GM12878 (cell line): ENCODE data around the gene TMCO6. TPM values are rescaled to one million over a fixed set of nuclear protein-coding genes. Genes with fewer than 3 reads are reported as not detected.

Experiments
- CUX1 ChIP-seq: IDR thresholded peaks from 2 replicates; pipeline ENCODE4 v1.6.1; 2012; ENCODE audit warnings: improper control_type of control experiment, low read depth, low read length; ENCODE audit not compliant: insufficient replicate concordance
- E2F8 ChIP-seq: fragments of 450-650 bp; IDR thresholded peaks from 2 replicates; pipeline ENCODE4 v1.6.1; 2018; ENCODE audit warnings: mild to moderate bottlenecking, low read depth, moderate library complexity; ENCODE audit not compliant: partially characterized antibody
- MYB ChIP-seq: fragments of 150-350 bp; IDR thresholded peaks from 2 replicates; pipeline ENCODE4 v1.6.1; 2014; ENCODE audit warnings: mild to moderate bottlenecking, low read depth, low read length, borderline replicate concordance
- STAT1 ChIP-seq: fragments of 450-650 bp; conservative IDR thresholded peaks from 2 replicates; pipeline ENCODE4 v1.6.1; 2014; ENCODE audit warnings: antibody characterized with exemption, mild to moderate bottlenecking
- ZNF274 ChIP-seq: IDR thresholded peaks from one replicate; pipeline ENCODE4 v1.8.0; 2011; ENCODE audit not compliant: insufficient read length, insufficient read depth
- ZZZ3 ChIP-seq: IDR thresholded peaks from 2 replicates; pipeline ENCODE4 v1.6.1; 2011; ENCODE audit warnings: low read depth; ENCODE audit not compliant: control insufficient read depth, insufficient read length
- polyA plus RNA-seq, 11 experiments: library from polyadenylated mRNA; depleted of rRNA in 4 of 11; unstranded in 6 of 11; stranded (reverse) in 5 of 11; fragments of >200 nt; fragmentation: Nextera tagmentation in 4 of 11; fragmentation: Illumina TruSeq in 1 of 11; extraction: Ambion mirVana in 4 of 11; extraction: Trizol in 1 of 11; gene quantifications; 1 replicate in 1 of 11; 2 replicates in 10 of 11; pipeline versions ENCODE4 v1.2.1 to v1.2.3, GENCODE V29; 2011 to 2016; ENCODE audit warnings: inconsistent platforms in 2 of 11, missing spikeins in 2 of 11, low read depth in 1 of 11
- total RNA-seq, 4 experiments: library from RNA; depleted of rRNA in 3 of 4; stranded (reverse); fragments of >200 nt in 3 of 4; fragmentation: Illumina TruSeq in 1 of 4; extraction: Trizol in 1 of 4; gene quantifications; 2 replicates each; pipeline versions ENCODE4 v1.2.1 to v1.2.3, GENCODE V29; 2013 to 2021

Gene TMCO6
- total and polyA plus RNA-seq, 10 of the 15 experiments (the other 5 are each of a cell fraction or from before 2014, with no cell fraction given) = 4.1 to 21.6 (median 11.7) TPM

DNA sequence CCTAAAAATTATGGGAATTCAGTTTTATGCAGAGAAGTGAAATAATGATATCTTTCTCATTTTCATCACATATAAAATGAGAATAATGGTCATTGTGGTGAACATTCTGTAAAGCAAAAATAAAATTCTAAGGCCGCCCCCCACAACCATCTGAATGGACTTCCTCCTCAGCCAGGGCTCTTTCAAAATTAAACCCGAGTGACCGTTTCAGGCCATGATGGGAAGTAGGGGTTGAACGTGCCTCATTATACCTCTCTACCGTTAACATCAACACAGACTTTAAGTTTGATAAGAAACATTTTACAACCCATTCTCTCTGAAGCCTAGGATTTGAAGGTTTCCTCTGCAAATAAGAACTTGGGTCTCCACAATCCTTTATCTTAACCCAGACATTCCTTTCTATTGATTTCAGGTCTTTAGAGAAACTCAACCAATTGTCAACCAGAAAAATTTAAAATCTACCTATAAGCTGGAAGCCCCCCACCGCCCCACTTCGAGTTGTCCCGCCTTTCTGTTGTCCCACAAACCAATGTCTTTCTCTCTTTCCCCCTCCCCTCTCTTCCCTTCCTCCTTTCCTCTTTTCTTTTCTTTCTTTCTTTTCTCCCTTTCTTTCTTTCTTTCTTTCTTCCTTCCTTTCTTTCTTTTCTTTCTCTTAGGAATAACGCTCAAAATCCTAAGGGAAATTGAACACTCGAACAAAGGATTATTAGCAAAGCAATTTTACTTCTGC, 1.7 kb upstream of the TMCO6 start (continued):
- TF ChIP-seq ZZZ3 = no peak
- TF ChIP-seq CUX1 = no peak
- no peak for TF ChIP-seq ZNF274
- TF ChIP-seq STAT1 = no peak
- no peak for TF ChIP-seq MYB
- TF ChIP-seq E2F8 = no peak
- TF ChIP-seq, all 136 proteins: peak for 0
